K562 (cell line): ENCODE measurements around the gene WDR72. TPM values are rescaled to one million over a fixed set of nuclear protein-coding genes. Genes with fewer than 3 reads are reported as not detected.

Source experiments
- ATAC-seq: fragments of 200-7000 bp; cut with Tn5 transposase; 3 replicates; pipeline ENCODE4 v1.9.1; 2020; ENCODE audit warnings: moderate library complexity
- BruUV-seq: library from RNA; stranded (reverse); fragments of 400-500 nt; replicated peaks from 2 replicates; lab custom pipeline; 2021; lab: Mats Ljungman, UMichigan
- CTCF ChIA-PET: fragments of 300-600 bp; formaldehyde crosslinking; extraction: SDS; loops from one replicate; lab custom pipeline; 2021; ENCODE audit warnings: low intra/inter-chr PET ratio; lab: Yijun Ruan, JAX
- POLR2A ChIA-PET: fragments of 300-600, 350-650 bp; sonication (Branson Sonifier 250); formaldehyde crosslinking; extraction: SDS; loops from one replicate; lab custom pipeline; 2021; ENCODE audit warnings: antibody characterized with exemption, inconsistent platforms; lab: Yijun Ruan, JAX
- DNase-seq, 4 experiments: peaks; one replicate each; pipeline versions ENCODE4 v3.0.0 to v3.0.0-alpha.2; 2011 to 2018; ENCODE audit warnings: low spot score in 3 of 4, mixed read lengths in 3 of 4; ENCODE audit errors: extremely low read depth in 1 of 4
- FAIRE-seq: peaks from 2 replicates; lab custom pipeline; 2011; peaks lifted over from hg19 to GRCh38; lab: Jason Lieb, UNC
- H2AFZ ChIP-seq: 2 replicates; pipeline ENCODE4 v1.6.0; 2011; ENCODE audit warnings: low read depth, low read length, control low read depth, inconsistent platforms
- H3K27ac ChIP-seq: fragments of 200-600 bp; 3 replicates; pipeline ENCODE4 v1.8.0; 2011; ENCODE audit warnings: low read depth, mild to moderate bottlenecking, control low read depth, inconsistent platforms, low read length, moderate library complexity, mixed read lengths; ENCODE audit errors: extremely low read depth
- H3K27me3 ChIP-seq, 2 experiments: fragments of 300-600 bp in 1 of 2; 2 replicates in 1 of 2; 3 replicates in 1 of 2; pipeline versions ENCODE4 v1.6.0 to v1.8.0; 2011; ENCODE audit warnings: inconsistent platforms in 2 of 2, low read length in 2 of 2, mild to moderate bottlenecking in 1 of 2, mixed read lengths in 1 of 2, moderate library complexity in 1 of 2; ENCODE audit not compliant: control insufficient read depth in 2 of 2, insufficient read depth in 2 of 2
- H3K36me3 ChIP-seq: fragments of 300-600 bp; 3 replicates; pipeline ENCODE4 v1.8.0; 2011; ENCODE audit warnings: mild to moderate bottlenecking, low read length, inconsistent platforms; ENCODE audit not compliant: control insufficient read depth, insufficient read depth
- H3K4me1 ChIP-seq, 2 experiments: fragments of 200-600 bp in 1 of 2; replicated peaks in 1 of 2; 2 replicates in 1 of 2; 3 replicates in 1 of 2; pipeline versions ENCODE4 v1.5.1 to v1.8.0; 2011; ENCODE audit warnings: inconsistent platforms in 2 of 2, low read length in 2 of 2, mild to moderate bottlenecking in 1 of 2, mixed read lengths in 1 of 2, moderate library complexity in 1 of 2; ENCODE audit not compliant: control insufficient read depth in 2 of 2, insufficient read depth in 2 of 2
- H3K4me2 ChIP-seq: 2 replicates; pipeline ENCODE4 v1.6.1; 2011; ENCODE audit warnings: low read length, control low read depth, inconsistent platforms, mixed read lengths; ENCODE audit not compliant: insufficient read depth
- H3K4me3 ChIP-seq: fragments of 200-600 bp; sonication (generic), shearing (Covaris generic); 2 replicates; pipeline ENCODE4 v1.5.1; 2016; ENCODE audit warnings: control low read depth, inconsistent platforms
- H3K79me2 ChIP-seq: fragments of 200-600 bp; 3 replicates; pipeline ENCODE4 v1.8.0; 2011; ENCODE audit warnings: low read length, inconsistent platforms; ENCODE audit not compliant: control insufficient read depth, insufficient read depth
- H3K9ac ChIP-seq, 2 experiments: 2 replicates each; pipeline versions ENCODE4 v1.6.0 to v1.6.1; 2011; ENCODE audit warnings: low read depth in 2 of 2, low read length in 2 of 2, control low read depth in 1 of 2, inconsistent platforms in 1 of 2, mild to moderate bottlenecking in 1 of 2, mixed read lengths in 1 of 2; ENCODE audit not compliant: insufficient read depth in 1 of 2
- H3K9me1 ChIP-seq: one replicate; pipeline ENCODE4 v1.6.0; 2011; ENCODE audit warnings: inconsistent platforms, mild to moderate bottlenecking, low read length, moderate library complexity; ENCODE audit not compliant: control insufficient read depth, insufficient read depth
- H3K9me3 ChIP-seq: replicated peaks from 2 replicates; pipeline ENCODE4 v1.5.1; 2011; ENCODE audit warnings: low read depth, low read length, inconsistent platforms; ENCODE audit not compliant: control insufficient read depth, insufficient read depth
- H4K20me1 ChIP-seq: replicated peaks from 2 replicates; pipeline ENCODE4 v1.6.1; 2011; ENCODE audit warnings: low read length, inconsistent platforms, mixed read lengths; ENCODE audit not compliant: control insufficient read depth, insufficient read depth
- FOXK1 ChIP-seq: sonication (generic); formaldehyde crosslinking; IDR thresholded peaks from 2 replicates; pipeline ENCODE4 v1.8.0; 2022; ENCODE audit warnings: missing genetic modification reagents, mild to moderate bottlenecking, borderline replicate concordance
- ILK ChIP-seq: fragments of 450-650 bp; IDR thresholded peaks from 2 replicates; pipeline ENCODE4 v1.6.1; 2016; ENCODE audit warnings: missing genetic modification characterization, low read depth, mild to moderate bottlenecking, missing compliant biosample characterization, moderate library complexity, borderline replicate concordance
- KDM2B ChIP-seq: fragments of 250-450 bp; sonication (Bioruptor Pico); IDR thresholded peaks from 2 replicates; pipeline ENCODE4 v1.8.0; 2021; ENCODE audit warnings: mild to moderate bottlenecking, moderate library complexity
- NFIC ChIP-seq: fragments of 450-650 bp; IDR thresholded peaks from 2 replicates; pipeline ENCODE4 v1.6.1; 2017; ENCODE audit warnings: mild to moderate bottlenecking, inconsistent platforms
- RFX1 ChIP-seq: fragments of 450-650 bp; IDR thresholded peaks from 2 replicates; pipeline ENCODE4 v1.6.1; 2016; ENCODE audit warnings: mild to moderate bottlenecking, moderate library complexity
- XRCC4 ChIP-seq: IDR thresholded peaks from one replicate; pipeline ENCODE4 v1.6.1; 2011; ENCODE audit not compliant: insufficient read depth, insufficient read length; ENCODE audit errors: extremely low read depth
- WGBS: fragments of 100-300 bp; shearing (Covaris generic); methylation state at CpG from one replicate; pipeline ENCODE4 v1.1.6; 2016; ENCODE audit warnings: low coverage, mixed read lengths; ENCODE audit not compliant: insufficient coverage; ENCODE audit errors: missing lambda C conversion rate; 5-methylcytosine and 5-hydroxymethylcytosine counted together
- in situ Hi-C: fragments of 300-500 bp; cut with MboI; formaldehyde crosslinking; loops from 4 replicates; pipeline ENCODE4 v1.15.0; 2018; ENCODE audit warnings: inconsistent platforms, mixed read lengths
- intact Hi-C: fragments of 100-400 bp; cut with micrococcal nuclease; formaldehyde crosslinking; loops from 2 replicates; pipeline ENCODE4 v1.14.2; 2022
- polyA plus RNA-seq, 8 experiments: library from polyadenylated mRNA; depleted of rRNA in 4 of 8; stranded (reverse) in 5 of 8; unstranded in 3 of 8; fragments of >200 nt; fragmentation: Nextera tagmentation in 2 of 8; fragmentation: Illumina TruSeq in 1 of 8; extraction: Ambion mirVana in 2 of 8; extraction: Trizol in 1 of 8; gene quantifications; 2 replicates each; pipeline versions ENCODE4 v1.2.1 to v1.2.3, GENCODE V29; 2011 to 2014; ENCODE audit warnings: inconsistent platforms in 1 of 8, missing spikeins in 1 of 8
- total RNA-seq, 7 experiments: library from RNA; depleted of rRNA in 6 of 7; stranded (reverse); fragments of >200 nt in 6 of 7; fragmentation: Illumina TruSeq in 2 of 7; extraction: Trizol in 2 of 7; gene quantifications; 2 replicates each; pipeline versions ENCODE4 v1.2.1 to v1.2.3, GENCODE V29; 2011 to 2021; ENCODE audit warnings: low replicate concordance in 1 of 7

WDR72 gene
- total and polyA plus RNA-seq, 9 of the 15 experiments (the other 6 are each of a cell fraction or from before 2014, with no cell fraction given), result 0.01 TPM; not detected in 8

- Histone ChIP-seq H3K79me2 (no peaks in the 10 kb centered on the region), H3K27me3 (no peaks in the 10 kb centered on the region), H3K9me1 (no peaks in the 10 kb centered on the region), H3K27ac (no peak overlapping the region), H3K36me3 (no peaks in the 10 kb centered on the region), H3K9ac (no peak overlapping the region), H3K4me1 (no peaks in the 10 kb centered on the region), H3K4me3 (no peak overlapping the region), H3K4me2 (no peak overlapping the region), H2AFZ (no peak overlapping the region), H3K9me3 (no peaks in the 10 kb centered on the region), H4K20me1 (no peaks in the 10 kb centered on the region)
- ChIA-PET CTCF (no interaction called here), POLR2A (no interaction called here)
- TF ChIP-seq NFIC (no peak), FOXK1 (no peak), RFX1 (no peak), ILK (tag) (no peak)
- intact Hi-C loops (no loop called here), in situ Hi-C loops (no loop called here)
- FAIRE-seq (no peak), ATAC-seq (no peak), DNase-seq (no peak)
- WGBS, result 0% methylated on average over 2 of the region's 2 CpGs
- no TSS peak for BruUV-seq
Measured at GRCh38 chr15:53762916-53763315, 3.5 kb upstream of the WDR72 start.

- ATAC-seq (no peak), FAIRE-seq (no peak), DNase-seq (no peak)
- in situ Hi-C loops, result no loop called here
- H3K4me3 ChIP-seq, result no peak overlapping the region
- no peaks in the 10 kb centered on the region for H4K20me1 ChIP-seq
- H3K79me2 ChIP-seq, result no peaks in the 10 kb centered on the region
- ChIA-PET CTCF (no interaction called here), POLR2A (interaction anchor here (1.1 kb wide), 1 partner anchor 11 kb away, joined by 3 read pairs; no protein-coding TSS in a partner anchor)
- 14% methylated on average over 2 of the region's 7 CpGs for WGBS
- H3K9ac ChIP-seq, result no peak overlapping the region
- no peak overlapping the region for H3K4me2 ChIP-seq
- BruUV-seq, result no TSS peak
- no peaks in the 10 kb centered on the region for H3K36me3 ChIP-seq
- H3K4me1 ChIP-seq, result no peaks in the 10 kb centered on the region
- intact Hi-C loops, result no loop called here
- no peak overlapping the region for H3K27ac ChIP-seq
- H3K27me3 ChIP-seq, result no peaks in the 10 kb centered on the region
- TF ChIP-seq XRCC4, result no peak
- TF ChIP-seq KDM2B (CRISPR knock-in tag), result no peak
- no peak overlapping the region for H2AFZ ChIP-seq
- no peaks in the 10 kb centered on the region for H3K9me3 ChIP-seq
- no peaks in the 10 kb centered on the region for H3K9me1 ChIP-seq
Measured at GRCh38 chr15:53758412-53758811, 1.1 kb downstream of the WDR72 start.
